Activated T-cell treated with anti-CD3 and anti-CD28 coated beads for 48 hours (primary cell): ENCODE data around the gene GRPEL2.
A peak's percentile ranks its signal among the peaks of the same experiment; 100 is the strongest.

Experiments used
- DNase-seq: peaks from one replicate; pipeline ENCODE4 v3.0.0-alpha.2; 2020; ENCODE audit warnings: low read depth

Gene GRPEL2

DNA sequence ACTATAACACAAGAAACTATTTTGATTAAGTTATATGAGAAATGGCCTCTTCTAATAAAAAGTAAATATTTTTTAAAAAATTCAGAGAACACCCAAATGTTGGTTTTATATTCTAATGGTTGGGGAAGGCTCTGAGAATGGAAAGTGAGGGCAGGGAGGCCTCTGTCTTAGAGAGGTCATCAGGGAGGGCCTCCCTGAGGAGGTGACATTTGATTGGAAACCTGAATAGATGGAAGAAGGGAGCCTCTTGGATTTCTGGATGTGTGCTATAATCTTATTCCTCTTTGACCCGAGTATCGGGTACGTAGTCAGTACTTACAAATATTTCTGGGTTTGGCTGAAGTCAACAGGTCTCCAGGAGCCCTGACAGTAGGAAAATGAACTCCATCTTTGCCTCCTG, 26.1 kb upstream of the GRPEL2 start:
- no peak for DNase-seq

DNA sequence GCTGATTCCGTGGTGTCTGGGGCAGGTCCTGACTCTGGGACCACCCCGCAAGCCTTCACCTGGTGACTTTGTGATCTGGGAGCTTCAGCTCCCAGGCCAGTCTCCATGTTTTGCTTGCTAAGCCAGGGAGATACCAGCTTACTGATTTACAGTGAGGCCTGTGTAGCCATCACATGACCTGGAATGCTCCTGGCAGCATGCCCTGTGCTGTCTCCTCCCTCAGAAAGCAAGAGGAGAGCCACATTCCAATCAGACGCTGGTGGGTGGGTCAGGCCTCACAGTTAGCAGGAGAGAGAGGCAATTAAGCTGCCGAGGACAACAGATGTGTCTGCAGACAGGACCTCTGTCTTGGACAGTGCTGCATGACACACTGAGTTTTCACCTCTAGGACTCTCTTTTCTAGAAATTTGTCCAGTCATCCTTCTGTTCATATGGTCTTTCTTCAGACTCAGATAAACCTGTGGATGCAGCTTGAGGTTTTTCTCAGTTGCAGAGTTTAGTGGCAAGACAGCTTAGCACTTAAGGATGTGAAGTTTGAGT, 24.4 kb upstream of the GRPEL2 start:
- no peak for DNase-seq

DNA sequence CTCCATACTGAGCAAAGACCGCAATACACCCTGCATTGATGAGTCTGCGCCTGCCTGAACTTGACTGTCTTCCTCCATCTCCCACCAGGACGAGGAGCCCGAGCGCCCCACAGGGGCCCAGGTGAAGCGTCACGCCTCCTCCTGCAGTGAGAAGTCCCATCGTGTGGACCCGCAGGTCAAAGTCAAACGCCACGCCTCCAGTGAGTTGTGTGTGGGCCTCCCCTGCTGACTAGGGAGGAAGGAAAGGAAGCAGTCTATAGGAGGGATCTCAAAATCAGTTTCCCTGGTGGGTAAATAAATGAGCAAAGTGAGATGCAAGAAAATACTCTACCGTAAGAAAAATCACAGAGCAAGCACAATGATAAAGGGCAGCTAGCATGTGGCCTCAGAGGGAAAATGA, 22.8 kb upstream of the GRPEL2 start:
- DNase-seq = no peak

DNA sequence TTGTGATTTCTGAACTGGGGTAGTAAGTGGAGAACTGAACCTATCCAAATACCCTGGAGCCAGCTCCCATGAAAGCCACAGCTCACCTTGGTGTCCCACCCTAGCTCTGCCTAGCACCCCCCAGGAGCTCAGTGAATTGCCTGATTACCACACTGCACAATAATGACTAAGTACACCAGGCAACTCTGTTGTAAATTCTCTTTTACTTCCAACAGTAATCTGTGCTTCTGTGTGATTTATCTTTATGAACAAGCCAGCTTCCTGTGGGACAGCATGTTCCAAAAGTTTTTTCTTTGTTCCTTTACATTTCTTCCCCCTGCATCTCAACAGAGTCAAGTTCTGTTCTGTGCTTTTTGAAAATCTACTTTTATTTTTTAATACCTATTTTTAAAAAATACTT, 22.1 kb upstream of the GRPEL2 start:
- no peak for DNase-seq

DNA sequence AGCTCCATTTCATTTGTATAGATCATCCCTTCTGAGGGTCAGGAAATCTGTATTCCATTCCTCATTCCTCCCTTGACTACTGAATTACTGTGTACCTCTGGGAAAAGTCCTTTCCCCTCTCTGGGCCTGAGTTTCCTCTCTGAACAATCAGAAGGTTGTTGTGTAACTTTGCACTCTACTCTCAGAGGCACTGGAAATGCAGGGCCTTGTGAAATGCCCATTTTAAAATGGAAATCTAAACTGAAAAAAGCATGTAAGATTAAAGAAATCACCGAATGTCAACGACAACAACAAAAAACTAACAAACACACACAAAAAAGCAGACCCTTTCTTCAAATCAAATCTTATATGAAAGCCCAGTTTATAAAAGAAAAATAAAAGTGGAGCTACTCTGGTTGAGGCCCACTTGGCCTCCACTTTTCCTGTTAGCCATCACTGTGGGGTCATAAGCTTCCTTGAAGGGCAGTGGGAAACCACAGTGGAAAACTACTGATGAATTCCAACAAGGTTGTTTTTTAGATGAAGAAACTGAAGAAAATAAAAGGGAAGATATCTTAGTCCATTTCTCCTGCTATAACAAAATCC, 21.6 kb upstream of the GRPEL2 start:
- DNase-seq = no peak

DNA sequence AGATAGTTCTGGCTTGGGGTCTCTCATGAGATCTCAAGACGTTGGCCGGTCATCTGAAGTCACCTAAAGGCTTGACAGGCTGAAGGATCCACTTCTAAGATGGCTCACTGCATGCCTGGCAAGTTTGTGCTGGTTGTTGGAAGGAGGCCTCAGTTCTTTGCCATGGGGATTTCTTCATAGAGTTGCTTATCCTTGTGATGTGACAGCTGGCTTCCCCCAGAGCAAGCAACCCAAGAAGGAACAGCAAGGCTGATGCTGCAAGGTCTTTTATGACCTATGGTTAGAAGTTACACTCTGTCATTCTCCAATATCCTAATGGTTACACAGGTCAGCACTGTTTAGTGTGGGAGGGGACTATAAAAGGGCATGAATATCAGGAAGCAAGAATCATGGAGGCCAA, 20.7 kb upstream of the GRPEL2 start:
- no peak for DNase-seq

DNA sequence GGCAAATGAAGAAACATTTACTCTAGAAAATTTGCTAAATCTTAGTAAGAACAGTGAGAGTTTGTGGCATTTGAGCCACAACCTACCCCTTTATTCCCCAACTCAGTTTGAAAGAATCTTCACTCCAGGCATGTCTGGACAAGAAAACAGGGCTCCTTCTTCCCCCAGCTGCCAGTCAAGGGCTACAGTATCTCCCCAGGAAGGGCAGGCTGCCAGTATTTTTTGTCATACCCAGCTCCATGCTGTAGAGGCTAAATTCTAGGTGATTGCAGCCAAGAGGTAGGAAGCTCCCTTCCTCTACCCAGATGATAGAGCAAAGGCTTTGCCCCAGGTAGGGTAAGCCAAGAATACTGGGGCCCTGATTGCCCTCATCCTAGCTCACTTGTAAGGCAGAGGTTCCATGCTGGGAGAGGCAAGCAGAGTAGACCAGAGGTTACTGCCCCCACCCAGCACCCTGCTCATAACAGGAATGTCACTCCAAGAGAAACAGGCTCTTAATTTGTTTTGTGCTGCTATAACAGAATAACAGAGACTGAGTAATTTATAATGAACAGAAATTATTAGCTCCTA, 20.0 kb upstream of the GRPEL2 start:
- DNase-seq = no peak

DNA sequence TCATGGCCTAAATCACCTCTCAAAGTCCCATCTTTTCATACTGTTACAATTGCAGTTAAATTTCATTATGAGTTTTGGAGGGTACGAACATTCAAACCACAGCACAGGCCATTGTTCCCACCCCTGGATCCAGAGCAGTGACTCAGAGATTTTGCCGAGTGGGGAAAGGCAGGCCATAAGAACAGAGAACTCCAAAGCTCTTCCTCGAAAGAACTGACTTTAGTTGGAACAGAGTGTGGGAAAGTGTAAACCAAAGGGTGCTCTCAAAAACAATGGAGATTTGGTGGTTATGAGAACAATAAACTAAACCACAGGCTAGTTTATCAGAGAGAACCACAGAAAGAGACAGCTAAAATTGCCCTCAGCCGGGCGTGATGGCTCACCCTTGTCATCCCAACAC, 19.4 kb upstream of the GRPEL2 start:
- no peak for DNase-seq

DNA sequence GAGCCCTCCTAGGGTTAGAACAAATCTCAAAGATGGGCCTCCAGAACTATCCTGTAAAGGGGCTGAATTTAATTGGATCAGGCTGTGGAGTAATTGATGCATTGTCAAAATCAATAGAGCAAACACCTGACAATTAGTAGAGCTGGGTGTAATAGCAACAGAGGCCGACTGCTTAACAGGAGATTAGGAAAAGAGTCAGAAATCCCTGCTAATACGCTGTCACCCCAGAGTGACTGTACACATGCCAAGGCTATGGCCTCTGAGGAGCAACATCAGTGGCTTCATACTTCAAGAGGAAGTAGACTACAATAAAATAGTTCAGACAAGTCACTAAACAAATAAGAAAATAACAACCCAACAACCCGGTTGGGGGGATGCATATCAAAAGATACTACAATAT, 18.7 kb upstream of the GRPEL2 start:
- DNase-seq = no peak

DNA sequence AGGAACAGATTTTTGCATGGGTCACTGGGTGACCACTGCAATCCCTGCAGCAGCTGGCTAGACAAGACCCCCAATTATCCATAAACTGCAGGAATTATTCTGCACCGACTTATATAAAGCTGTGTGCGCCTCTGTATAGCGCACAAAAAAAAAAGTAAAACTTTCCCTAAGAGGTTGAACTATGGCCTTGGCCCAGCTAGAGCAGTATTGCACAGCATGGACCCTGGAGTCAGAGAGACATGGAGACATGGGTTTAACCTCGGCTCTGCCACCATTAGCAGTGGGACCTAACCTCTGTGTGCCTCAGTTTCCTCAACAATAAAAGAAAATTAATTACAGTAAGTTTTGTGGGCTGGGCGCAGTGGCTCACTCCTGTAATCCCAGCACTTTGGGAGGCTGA, 17.1 kb upstream of the GRPEL2 start:
- DNase-seq = no peak

DNA sequence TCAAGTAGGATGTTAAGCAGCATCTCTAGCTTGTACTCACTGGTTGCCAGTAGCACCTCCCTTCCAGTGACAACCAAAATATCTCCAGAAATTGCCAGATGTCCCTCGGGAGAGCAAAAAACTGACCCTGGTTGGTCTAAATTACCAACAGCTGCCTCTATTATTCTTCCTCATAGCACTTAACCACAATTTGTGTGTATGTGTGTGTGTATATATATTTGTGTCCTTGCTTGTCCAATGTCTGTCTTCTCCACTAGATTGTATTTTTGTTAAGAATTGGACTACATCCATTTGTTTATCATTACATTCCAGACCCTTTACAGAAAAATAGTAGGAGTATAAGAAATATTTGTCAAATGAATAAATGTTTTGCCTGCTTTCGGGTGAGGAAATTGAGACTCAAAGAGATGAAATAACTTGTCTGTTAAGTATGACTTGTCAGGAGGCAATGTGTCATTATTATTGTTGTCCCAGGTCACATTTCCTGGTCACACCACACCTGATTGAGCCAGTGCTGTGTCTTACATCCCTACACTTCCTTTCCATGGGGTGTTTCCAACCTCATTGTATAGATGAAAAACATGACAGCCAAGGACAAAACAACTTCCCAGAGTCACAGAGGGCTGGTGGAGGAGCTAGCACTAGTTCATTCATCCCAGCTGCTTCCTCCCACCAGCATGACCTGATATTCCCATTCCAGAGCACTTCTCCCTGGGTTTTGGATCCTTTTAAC, 11.4 kb upstream of the GRPEL2 start:
- no peak for DNase-seq

DNA sequence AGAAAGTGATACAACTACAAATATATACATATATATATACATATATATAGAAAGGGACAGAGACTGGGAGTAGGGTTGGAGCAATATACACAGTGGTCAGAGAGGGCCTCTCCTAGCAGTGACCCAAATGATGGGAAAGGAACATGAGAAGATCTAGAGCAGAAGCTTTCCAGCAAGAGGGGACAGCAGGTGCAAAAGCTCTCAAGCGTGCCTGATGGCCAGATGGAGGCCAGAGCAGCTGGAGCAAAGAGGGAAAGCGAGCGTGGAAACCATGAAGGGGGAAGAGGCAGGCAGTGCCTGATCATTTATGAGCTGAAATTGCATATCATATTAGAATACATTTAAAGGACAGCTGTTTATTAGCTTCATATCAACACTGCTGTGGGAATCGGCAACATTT, 7.6 kb upstream of the GRPEL2 start:
- DNase-seq = no peak

DNA sequence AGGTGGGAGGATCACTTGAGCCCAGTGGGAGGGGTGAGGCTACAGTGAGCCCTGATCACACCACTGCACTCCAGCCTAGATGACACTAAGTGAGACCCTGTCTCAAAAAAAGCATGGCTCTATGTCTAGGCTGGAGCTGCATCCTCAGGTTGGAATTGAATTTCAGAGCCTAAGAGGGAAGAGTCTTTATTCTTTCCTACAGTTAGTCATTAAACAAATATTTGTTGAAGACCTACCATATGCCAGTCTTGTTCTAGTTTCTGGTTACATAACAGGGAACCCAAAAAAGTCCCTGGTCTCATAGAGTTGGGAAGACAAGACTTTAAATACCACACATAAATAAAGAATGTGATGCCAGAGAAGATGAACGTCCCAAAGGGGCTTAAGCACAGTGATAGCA, 6.9 kb upstream of the GRPEL2 start:
- DNase-seq = no peak

DNA sequence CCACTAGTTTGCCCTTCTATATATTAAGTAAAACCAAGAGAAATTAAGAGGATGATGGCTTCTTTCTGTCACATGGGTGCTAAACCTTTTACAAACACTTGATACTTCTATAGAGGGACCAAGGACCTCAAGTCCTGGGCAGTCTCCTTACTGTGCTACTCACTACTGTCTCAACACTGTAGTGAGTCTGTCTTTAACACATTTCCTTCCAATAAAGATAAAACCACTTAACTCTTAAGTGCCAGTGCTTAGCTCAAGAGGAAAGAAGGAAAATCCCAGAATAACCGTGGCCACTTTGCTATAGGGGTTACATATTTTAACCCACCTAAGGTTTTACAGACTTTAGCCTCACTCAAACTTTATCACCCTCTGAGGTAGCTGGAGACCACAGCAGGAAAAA, 4.4 kb upstream of the GRPEL2 start:
- no peak for DNase-seq

DNA sequence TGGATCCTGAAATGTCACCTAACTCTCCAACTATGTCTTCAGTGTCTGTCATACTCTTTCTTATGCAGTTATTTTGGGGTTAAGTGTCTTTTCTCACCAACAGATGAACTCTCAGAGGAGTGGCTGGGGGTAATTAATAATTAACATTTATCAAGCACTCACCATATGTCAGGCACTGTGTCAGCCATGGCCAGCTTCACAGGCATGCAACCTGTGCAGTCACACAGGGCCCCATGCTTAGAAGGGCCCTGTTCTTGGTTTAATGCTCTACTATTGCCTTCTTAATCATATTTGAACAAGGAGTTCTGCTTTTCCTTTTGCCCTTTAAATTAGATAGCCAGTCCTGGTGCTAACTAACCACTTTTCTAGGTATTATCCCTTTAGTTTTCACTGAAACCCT, 3.4 kb upstream of the GRPEL2 start:
- no peak for DNase-seq

DNA sequence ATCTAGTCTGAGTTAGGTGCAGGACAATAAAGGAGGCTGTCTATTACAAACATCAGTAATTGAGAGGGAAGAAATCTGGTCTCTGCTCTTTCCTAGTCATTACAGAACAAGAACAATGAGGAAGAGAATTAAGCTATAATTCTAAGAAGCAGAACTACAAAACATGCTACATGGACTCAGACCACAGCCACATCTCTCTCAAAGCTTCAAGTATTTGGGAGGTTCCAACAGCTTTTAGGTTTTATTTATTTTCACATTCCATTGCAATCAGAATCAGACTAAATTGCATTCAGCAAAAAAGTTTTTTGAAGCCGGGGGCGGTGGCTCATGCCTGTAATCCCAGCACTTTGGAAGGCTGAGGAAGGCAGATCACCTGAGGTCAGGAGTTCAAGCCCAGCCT, 1.1 kb upstream of the GRPEL2 start:
- DNase-seq = no peak

DNA sequence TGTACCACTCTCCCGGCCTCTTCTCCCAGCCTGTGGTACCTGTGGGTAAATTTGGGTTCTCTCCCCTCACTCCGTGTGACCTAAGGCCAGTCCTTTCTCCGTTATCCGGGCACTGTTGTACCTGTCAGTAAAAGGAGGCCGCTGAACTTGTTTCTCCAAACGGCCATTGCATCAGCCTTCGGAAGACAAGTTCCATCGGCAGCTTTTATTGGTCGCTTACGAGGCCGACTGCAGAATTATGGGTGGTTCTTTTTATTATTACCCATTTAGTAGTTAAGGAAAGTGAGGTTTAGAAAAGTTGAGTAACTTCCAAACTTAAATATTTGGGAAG, 558 bp downstream of the GRPEL2 start:
- peak; percentile 8 for DNase-seq

DNA sequence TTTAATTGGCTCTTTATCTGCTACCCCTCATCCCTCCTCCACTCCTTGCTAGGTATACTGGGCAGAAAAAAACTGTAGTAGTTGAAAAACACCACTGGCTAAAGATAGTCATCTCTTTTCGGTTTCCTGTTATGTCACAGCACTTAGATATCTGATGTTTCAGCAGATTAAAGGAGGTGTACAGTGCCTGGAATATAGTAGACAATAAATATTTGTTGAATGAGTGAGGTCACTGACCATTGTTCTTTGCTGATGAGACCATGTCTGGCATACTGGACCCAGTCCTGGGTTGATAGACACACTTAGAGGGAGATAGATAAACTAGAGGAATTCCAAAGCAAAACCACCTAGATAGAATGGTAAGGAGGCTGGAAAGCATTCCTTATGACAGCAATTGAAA, 3.2 kb downstream of the GRPEL2 start:
- no peak for DNase-seq

DNA sequence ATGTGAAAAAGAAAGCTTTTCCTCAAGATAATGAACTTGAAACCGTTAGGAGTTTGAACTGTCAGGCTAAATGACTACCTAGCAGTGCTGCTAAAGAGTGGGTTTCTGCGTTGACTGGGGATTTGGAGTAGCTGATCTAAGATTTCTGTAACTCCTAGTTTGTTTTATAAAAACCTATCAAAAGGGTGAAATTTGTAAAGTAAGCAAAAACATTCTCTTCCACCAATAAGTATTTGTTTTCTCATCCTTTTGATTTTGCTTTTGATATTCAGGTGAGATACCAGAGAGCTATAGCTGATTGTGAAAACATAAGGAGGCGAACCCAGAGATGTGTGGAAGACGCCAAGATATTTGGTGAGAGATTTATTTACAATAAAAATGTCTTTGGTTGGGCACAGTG, 4.1 kb downstream of the GRPEL2 start:
- no peak for DNase-seq

DNA sequence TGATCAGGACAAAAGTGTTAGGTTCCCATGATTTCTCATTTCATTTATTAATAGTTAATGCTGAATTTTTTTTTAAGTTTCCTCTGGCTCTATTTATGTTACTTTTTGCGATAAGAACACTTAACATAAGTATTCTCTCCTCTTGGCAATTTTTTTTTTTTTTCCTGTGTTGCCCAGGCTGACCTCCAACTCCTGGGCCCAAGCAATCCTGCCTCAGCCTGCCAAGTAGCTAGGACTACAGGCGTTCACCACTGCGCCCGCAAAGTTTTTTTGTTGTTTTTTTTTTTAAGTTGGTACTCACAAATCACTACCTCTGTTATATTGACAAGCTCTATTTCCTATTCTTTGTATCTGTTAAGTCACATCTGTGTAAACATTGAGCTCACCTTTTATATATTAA, 6.9 kb downstream of the GRPEL2 start:
- no peak for DNase-seq

DNA sequence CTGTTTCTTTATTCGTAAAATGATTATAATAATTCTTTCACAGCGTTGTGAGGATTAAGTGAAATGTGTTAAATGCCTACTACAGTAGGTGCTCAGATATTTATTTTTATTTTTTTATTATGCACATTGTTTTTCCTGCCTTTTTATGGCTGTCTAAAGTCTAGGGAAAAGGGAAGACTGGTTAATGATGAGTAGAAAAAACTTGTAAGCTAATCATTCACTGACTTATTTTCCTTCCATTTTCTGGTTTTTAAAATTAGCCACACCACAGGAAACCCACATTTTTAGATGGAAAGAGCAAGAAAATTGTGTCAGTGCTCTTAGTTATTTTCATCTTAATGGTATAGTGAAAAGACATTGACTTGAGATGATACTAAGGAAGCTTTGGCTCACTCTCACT, 8.6 kb downstream of the GRPEL2 start:
- no peak for DNase-seq

DNA sequence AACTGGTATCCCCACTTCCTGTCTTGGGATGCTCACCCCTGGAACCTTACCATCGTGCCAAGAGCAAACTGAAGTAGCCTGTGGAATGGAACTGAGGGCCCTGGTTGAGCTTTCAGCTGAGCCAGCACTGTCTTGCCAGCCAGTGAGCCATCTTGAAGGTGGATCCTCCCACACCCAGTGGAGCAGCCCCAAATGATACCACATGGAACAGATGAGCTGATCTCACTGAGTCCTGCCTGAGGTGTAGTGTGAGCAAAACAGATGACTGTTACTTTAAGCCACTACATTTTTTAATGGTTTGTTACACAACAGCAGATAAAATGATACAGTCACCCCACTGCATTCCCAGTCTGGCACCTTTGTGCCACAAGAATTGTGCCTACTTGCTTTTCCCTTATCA, 10.4 kb downstream of the GRPEL2 start:
- peak; percentile 23 for DNase-seq

DNA sequence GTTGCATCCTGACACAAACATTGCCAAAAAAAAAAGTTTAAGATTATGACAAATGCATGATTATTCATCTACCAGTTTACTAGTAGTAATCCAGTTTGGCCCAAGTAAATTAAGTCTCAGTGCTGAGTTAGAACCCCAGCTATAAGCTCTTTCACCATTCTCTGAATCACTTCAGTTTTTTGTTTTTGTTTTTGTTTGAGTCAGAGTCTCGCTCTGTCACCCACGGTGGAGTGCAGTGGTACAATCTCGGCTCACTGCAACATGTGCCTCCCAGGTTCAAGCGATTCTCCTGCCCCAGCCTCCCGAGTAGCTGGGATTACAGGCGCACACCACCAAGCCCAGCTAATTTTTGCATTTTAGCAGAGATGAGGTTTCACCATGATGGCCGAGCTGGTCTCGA, 11.1 kb downstream of the GRPEL2 start:
- peak; percentile 13 for DNase-seq
